Vagina (tissue), 2 donors: ENCODE data around the gene SLC1A5.

Experiments used
- POLR2AphosphoS5 ChIP-seq, 2 donors: sonication (generic); formaldehyde crosslinking; IDR thresholded peaks; one replicate each; pipeline ENCODE4 v1.9.0; 2017; ENCODE audit warnings: antibody characterized with exemption in 2 of 2, mild to moderate bottlenecking in 2 of 2, low read depth in 1 of 2; ENCODE audit not compliant: insufficient read depth in 1 of 2
- TF ChIP-seq, protein P1 (sequence below), 3 experiments: fragments of 450-650 bp in 2 of 3; fragments of 200-600 bp in 1 of 3; sonication (generic) in 1 of 3; IDR thresholded peaks; one replicate each; pipeline ENCODE4 v1.5.1; 2017 to 2019; ENCODE audit warnings: antibody characterized with exemption in 3 of 3, mild to moderate bottlenecking in 2 of 3, moderate library complexity in 2 of 3

DNA sequence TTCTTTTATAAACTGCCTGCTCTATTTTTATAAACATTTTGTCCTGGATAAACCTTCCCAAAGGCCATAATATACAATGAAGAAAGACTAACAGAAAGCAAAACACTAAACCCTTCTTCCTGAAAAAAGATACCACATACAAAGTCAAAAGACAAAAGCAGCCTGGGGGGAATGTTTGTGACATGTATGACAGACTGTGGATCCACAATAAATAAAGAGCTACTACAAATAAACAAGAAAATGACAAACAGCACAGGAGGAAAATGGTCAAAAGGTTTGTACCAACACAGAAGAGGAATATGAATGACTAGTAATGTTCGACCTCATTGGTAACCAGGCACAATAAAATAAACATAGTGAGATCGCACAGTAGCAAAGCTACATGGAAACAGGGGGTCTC is 42.5 kb upstream of the SLC1A5 start:
- TF ChIP-seq, protein P1, sequence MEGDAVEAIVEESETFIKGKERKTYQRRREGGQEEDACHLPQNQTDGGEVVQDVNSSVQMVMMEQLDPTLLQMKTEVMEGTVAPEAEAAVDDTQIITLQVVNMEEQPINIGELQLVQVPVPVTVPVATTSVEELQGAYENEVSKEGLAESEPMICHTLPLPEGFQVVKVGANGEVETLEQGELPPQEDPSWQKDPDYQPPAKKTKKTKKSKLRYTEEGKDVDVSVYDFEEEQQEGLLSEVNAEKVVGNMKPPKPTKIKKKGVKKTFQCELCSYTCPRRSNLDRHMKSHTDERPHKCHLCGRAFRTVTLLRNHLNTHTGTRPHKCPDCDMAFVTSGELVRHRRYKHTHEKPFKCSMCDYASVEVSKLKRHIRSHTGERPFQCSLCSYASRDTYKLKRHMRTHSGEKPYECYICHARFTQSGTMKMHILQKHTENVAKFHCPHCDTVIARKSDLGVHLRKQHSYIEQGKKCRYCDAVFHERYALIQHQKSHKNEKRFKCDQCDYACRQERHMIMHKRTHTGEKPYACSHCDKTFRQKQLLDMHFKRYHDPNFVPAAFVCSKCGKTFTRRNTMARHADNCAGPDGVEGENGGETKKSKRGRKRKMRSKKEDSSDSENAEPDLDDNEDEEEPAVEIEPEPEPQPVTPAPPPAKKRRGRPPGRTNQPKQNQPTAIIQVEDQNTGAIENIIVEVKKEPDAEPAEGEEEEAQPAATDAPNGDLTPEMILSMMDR (IDR thresholded peaks at IDR 0.05) = no peak
- TF ChIP-seq POLR2AphosphoS5 (IDR thresholded peaks at IDR 0.05; ENCODE audit: insufficient read depth in 1 of 2, low read depth in 1 of 2) = no peak
